CD4-positive, alpha-beta T cell treated with Interferon gamma for 1 hour (primary cell): ENCODE data around the gene CD55.

ENCODE experiments used
- DNase-seq: peaks from one replicate; pipeline ENCODE4 v3.0.0-alpha.2; 2020

CD55 gene, protein sequence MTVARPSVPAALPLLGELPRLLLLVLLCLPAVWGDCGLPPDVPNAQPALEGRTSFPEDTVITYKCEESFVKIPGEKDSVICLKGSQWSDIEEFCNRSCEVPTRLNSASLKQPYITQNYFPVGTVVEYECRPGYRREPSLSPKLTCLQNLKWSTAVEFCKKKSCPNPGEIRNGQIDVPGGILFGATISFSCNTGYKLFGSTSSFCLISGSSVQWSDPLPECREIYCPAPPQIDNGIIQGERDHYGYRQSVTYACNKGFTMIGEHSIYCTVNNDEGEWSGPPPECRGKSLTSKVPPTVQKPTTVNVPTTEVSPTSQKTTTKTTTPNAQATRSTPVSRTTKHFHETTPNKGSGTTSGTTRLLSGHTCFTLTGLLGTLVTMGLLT

GRCh38 chr1:207321079-207321789 lies at the start of gene CD55:
Gene CD55 (plus strand): TSS chr1:207321678. CDS start chr1:207321766, 88 bp downstream.
- peak; percentile 100 for DNase-seq

- no peak for DNase-seq
Measured at GRCh38 chr1:207274882-207275281, 46.6 kb upstream of the CD55 start.

DNA sequence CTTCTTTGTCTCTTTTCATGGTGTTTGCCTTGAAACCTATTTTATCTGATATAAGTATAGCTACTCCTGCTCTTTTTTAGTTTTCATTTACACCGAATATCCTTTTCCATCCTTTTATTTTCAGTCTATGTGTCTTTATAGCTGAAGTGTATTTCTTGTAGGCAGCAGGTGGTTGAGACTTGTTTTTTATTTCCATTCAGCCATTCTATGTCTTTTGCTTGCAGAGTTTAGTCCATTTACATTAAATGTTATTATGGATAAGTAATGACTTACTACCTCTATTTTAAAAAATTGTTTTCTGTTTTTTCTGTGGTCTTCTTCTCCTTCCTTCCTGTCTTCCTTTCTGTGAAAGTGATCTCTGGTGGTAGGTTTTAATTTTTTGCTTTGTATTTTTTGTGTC lies 45.0 kb upstream of the CD55 start:
- DNase-seq: no peak

DNA sequence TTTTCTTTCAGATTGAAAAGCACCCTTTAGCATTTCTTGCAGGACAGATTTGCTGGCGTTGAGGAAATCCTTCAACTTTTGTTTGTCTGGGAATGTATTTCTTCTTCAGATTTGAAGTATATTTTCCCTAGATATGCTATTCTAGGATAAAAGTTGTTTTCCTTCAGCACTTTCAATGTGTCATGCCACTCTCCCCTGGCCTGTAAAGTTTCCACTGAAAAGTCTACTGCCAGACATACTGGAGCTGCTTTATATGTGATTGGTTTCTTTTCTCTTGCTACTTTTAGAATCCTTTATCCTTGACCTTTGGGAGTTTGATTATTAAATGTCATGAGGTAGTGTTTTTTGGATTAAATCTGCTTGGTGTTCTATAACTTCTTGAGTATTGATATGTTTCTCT lies 44.2 kb upstream of the CD55 start:
- no peak for DNase-seq

DNA sequence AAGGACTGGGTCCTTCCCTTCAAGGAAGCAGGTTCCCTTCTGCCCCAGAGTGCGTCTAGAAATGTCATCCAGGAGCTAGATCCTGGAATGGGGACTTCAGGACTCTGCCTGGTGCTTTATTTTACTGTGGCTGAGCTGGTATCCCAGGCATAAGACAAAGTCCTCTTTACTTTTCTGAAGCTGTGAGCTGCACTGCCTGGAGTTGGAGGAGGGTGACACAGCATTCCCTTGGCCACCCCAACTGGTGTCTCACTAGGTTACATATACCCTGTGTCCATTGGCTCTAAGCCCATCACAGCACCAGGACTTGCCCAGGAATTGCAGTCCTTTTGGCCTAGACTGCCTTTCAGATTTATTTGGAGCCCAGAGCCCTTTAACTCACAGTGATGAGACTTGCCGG lies 41.8 kb upstream of the CD55 start:
- no peak for DNase-seq

DNA sequence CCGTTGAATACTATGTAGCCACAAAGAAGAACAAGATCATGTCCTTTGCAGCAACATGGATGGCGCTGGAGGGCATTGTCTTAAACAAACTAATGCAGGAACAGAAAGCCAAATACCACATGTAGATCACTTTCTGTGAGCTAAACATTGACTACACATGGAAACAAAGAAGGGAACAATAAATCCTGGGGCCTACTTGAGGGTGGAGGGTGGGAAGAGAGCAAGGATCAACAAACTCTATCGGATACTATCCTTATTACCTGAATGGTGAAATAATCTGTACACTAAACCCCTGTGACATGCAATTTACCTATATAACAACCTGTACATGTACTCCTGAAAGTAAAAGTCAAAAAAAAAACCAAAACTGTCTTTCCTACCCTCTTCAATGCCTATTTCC lies 40.8 kb upstream of the CD55 start:
- DNase-seq: no peak

DNA sequence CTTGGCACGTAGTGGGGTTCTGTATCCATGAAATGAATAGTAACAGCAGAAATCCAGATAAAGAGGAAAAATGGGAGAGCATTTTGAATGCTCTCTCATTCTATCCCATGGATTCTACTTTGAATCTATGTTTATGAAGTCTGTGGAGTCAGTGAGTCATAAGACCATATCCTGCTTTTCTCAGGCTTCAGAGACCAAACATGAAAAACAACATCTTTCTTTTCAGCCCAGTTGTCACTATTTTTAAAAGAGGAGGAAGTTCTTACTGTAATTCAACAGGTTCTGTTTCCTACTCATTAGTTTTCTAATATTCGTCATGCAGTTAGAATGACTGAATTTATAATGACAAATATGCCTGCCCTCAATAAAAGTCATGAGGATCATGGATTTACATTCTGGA lies 39.4 kb upstream of the CD55 start:
- DNase-seq: no peak

DNA sequence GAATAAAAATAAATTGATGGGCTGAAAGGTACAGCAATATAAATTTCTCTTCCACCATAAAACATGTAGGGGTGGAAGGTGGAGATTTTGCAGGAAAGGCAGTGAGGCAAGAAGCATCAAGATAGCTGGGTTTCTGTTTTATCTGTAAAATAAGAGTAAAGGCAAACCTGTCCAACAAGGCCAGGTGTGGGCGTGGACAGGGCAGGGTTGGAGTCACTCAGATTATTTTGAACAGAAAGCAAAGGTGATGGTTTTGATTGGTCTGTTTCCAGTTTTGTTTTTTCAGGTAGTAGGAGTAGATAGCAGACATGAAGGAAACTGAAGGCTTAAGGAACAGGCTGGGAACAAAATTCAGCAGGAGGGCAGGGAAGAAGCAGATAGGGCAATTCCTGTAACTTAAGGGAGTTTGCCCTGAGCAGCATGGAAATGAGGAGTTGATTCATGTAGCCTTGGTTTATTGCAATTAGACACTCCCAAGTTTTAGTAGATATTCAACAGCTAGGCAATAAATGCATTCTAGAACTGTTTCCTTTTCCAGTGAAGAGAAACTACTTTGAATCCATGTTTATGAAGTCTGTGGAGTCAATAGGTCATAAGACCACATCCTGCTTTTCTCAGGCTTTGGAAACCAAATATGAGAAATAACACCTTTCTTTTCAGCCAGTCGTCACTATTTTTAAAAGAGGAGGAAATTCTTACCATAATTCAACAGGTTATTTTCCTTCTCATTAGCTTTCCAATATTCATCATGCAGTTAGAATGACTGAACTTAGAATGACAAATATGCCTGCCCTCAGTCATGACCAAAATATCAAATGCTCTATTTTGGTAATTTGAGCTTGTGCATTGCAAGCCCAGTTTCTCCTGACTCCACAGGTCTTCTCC lies 38.7 kb upstream of the CD55 start:
- no peak for DNase-seq

DNA sequence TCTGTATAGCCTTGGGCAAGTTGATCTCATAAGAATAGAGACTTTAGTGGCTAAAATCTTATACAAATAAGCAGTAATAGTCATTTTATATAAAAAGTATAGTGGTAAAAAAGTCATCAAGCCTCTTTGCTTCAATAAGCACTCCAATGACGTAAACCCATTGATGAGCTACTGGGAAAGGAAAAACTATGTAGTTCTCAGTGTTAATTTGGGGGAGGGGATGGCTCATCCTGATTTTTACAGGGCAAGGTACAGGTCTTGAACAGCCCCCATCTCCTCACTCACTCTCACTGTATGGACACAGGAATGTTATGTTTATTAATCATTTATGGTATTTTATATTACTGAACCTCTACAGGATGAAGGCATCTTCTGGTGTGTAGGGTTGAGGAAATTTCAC lies 38.1 kb upstream of the CD55 start:
- no peak for DNase-seq

DNA sequence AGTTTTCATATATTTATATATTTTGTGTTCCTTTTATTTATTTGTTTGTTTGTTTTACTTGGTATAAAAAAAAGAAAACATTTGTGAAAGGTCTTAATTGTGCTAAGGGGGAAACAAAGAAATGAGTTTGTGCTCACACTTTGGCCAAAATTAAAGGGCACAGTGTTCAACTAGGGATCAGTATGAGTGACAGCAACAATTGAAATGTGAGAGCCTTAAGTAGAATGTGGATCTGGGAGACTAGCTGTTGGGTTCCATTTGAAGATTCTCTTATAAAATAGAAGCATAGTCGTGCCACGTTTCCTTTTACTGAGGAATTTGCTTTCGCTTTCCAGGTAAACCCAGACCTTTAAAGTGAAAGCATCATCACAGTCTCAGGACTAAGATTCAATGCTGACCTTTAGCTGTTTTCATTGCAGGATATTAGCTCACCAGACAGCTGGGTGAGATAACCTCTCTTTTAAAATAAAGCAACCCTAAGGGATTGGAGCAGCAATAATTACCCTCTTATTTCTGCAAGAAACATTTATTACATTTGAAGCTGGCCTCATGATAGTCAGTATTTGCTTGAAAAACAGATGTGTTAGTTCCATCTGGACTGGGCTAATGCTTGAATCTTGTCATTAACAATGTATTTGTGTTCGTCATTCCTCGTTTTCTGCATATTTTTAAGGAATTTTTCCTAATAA lies 37.1 kb upstream of the CD55 start:
- no peak for DNase-seq

GRCh38 chr1:207286786-207287468 lies 34.6 kb upstream of the CD55 start:
- no peak for DNase-seq

GRCh38 chr1:207288315-207288714 lies 33.2 kb upstream of the CD55 start:
- no peak for DNase-seq

DNA sequence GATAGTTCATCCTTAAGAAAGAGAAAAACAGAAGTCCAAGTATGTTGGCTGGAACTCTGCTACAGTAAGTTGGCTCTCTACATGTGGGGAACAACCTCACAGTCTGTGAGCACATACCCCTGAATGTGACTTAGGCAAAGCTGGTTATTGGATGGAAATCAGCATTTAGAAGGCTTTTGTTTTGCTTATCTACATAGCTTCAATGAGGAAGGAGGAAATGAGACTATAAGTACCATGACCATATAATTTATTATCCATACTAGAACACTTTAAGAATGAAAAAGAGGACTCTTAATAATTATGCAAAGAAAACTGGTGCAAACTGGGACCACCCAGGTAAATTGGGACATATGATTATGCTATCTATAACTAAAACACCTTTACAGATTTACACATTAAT lies 31.7 kb upstream of the CD55 start:
- DNase-seq: no peak

DNA sequence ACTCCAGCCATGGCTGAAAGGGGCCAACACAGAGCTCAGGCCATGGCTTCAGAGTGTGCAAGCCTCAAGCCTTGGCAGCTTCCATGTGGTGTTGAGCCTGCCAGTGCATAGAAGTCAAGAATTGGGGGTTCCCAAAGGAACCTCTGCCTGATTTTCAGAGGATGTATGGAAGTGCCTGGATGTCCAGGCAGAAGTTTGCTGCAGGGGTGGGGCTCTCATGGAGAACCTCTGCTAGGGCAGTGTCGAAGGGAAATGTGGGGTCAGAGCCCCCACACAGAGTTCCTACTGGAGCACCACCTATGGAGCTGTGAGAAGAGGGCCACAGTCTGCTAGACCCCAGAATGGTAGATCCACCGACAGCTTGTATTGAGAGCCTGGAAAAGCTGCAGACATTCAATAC lies 29.8 kb upstream of the CD55 start:
- no peak for DNase-seq

GRCh38 chr1:207298186-207298585 lies 23.3 kb upstream of the CD55 start:
- DNase-seq: no peak

DNA sequence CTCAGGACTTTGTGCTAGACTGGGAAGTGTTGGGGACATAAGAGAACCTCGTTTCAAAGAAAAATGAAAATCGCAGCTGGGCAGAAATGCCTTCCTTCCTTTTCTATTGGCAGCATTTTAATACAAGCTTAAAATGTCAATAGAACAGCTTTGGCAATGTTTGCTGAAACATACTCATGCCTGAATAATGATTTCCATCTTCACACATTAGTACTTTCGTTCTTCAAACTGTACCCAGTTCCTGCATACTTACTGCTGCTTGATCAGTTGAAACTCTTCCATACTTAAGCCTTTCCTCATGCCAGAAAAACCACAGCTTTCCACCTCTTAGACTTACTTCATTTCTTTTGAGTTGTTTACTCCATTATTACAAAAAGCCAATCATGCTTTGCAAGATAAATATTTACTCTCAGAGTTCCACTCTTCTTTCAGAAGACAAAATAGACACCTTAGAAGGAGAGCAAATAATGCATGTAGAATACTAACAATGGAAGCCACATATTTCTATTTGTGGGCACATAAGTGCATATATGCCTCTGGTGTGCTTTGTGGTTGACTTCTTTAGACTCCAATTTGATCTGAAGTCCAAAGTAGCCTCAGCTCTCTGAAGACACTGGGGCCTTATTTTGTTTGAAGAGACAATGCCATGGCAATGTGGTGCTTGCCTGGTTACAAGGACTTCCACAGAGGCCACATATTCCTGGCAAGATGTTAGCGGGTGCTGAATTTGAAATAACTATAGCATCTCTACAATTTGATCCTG lies 22.7 kb upstream of the CD55 start:
- DNase-seq: no peak

DNA sequence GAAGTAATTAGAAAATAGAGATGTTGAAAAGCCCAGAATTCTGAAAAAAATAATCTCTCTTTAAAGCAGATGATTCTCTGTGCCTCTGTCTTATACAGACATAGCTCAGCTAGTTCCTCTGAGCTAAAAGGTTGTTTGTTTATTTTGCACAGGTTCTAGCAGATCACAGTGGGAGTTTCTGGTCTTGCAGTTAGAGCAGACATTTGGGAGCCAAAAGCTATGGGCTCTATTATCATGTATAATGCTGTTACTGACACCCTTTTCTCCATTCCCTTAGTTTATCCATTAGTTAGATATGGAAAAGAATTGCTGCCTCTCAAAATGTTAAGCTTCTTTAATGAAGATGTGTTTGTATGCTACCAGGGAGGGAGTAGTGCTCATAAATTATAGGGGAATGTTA lies 20.5 kb upstream of the CD55 start:
- DNase-seq: no peak

- no peak for DNase-seq
Measured at GRCh38 chr1:207302618-207303393, 18.7 kb upstream of the CD55 start.

GRCh38 chr1:207304710-207305488 lies 16.6 kb upstream of the CD55 start:
- no peak for DNase-seq

DNA sequence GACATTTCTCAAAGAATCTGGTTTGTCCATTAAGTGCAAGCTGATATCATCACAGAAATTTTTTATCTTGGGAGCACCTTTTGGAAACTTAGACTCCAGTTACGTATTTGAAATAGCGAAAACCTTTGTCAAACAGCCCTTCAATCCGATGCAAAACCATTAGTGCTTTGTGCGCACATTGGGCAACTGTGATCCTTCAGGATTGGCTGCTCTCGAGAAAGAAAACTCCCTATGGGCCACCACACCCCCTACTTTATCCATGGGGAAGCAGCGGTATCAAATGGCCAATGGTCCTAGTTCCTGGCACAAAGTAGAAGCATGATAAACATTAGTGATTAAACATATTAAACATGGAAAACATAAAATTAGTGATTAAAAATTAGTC lies 16.0 kb upstream of the CD55 start:
- no peak for DNase-seq
